Stimulated activated CD8-positive, alpha-beta memory T cell treated with anti-CD3 and anti-CD28 coated beads, Interleukin-15, amount 100 ng/mL, for 4 hours (primary cell): Measurements from ENCODE around the gene KRT72.

ENCODE experiments used
- DNase-seq, 2 donors: peaks; one replicate each; pipeline ENCODE4 v3.0.0-alpha.2; 2020; ENCODE audit warnings: low read depth in 2 of 2

Gene KRT72

GRCh38 chr12:52543985-52544883, 57.0 kb downstream of the KRT72 start:
- DNase-seq, result no peak

- DNase-seq, result no peak
Observed at GRCh38 chr12:52542785-52543318, 58.4 kb downstream of the KRT72 start.

GRCh38 chr12:52542157-52542556, 59.1 kb downstream of the KRT72 start:
- DNase-seq, result no peak

GRCh38 chr12:52541709-52542108, 59.6 kb downstream of the KRT72 start:
- no peak for DNase-seq

- no peak for DNase-seq
Observed at GRCh38 chr12:52540531-52540930, 60.7 kb downstream of the KRT72 start.

- DNase-seq, result no peak
Observed at GRCh38 chr12:52539821-52540173, 61.5 kb downstream of the KRT72 start.

- no peak for DNase-seq
Observed at GRCh38 chr12:52539083-52539820, 62.0 kb downstream of the KRT72 start.

GRCh38 chr12:52537101-52537500, 64.2 kb downstream of the KRT72 start:
- no peak for DNase-seq
